Measurements from ENCODE around the gene DNAJC16. TPM values are rescaled to one million over a fixed set of nuclear protein-coding genes. Genes with fewer than 3 reads are reported as not detected.

DNAJC16 gene
- total and polyA plus RNA-seq, 2 of the 13 experiments (the other 11 are each of a cell fraction or from before 2014, with no cell fraction given), result 11.4 to 15.4 TPM

GRCh38 chr1:15605398-15606383, 79.0 kb downstream of the DNAJC16 start (continued):
- TF ChIP-seq ZNF609 (CRISPR knock-in tag; IDR thresholded peaks at IDR 0.05; ENCODE audit: borderline replicate concordance) (peak; percentile 75; the same call in 1 of the 2 replicates), ZNF7 (CRISPR knock-in tag; IDR thresholded peaks at IDR 0.05) (no peak), ZNF574 (CRISPR knock-in tag; IDR thresholded peaks at IDR 0.05) (peak; percentile 30; the same call in 1 of the 2 replicates), THYN1 (CRISPR knock-in tag; IDR thresholded peaks at IDR 0.05; ENCODE audit: borderline replicate concordance, low read depth) (no peak), ZNF503 (CRISPR knock-in tag; IDR thresholded peaks at IDR 0.05) (no peak), KLF11 (CRISPR knock-in tag; IDR thresholded peaks at IDR 0.05) (no peak), ZBTB21 (CRISPR knock-in tag; IDR thresholded peaks at IDR 0.05) (no peak), MLX (CRISPR knock-in tag; IDR thresholded peaks at IDR 0.05) (no peak)
- TF ChIP-seq, protein P1, sequence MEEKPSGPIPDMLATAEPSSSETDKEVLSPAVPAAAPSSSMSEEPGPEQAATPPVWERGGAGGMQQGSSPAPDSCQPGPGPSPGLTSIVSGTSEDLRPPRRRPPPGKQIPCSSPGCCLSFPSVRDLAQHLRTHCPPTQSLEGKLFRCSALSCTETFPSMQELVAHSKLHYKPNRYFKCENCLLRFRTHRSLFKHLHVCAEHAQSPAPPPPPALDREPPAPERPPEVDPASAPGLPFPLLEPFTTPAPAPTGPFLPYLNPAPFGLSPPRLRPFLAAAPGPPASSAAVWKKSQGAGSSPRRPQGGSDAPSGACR (CRISPR knock-in tag; IDR thresholded peaks at IDR 0.05), result no peak; the same call in 1 of the 2 replicates
- TF ChIP-seq, protein P2, sequence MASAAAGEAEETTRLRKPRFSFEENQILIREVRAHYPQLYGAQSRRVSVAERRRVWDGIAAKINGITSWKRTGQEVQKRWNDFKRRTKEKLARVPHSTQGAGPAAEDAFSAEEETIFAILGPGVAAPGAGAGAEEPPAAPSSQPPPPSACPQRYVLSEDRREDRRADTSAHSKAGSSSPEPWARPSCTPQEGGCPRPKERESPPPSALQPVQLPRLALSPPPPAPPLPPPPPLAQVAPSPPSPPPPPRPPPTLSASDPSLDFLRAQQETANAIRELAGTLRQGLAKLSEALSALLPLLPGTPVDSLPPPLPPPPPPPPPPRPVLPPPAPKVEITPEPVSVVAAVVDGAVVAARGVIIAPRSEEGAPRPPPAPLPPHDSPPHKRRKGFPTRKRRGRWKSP (CRISPR knock-in tag; IDR thresholded peaks at IDR 0.05), result no peak; the same call in 1 of the 2 replicates

All from HepG2 (cell line).